CD4-positive, CD25-positive, alpha-beta regulatory T cell (primary cell): Measurements from ENCODE around the gene UBE2E1. TPM values are rescaled to one million over a fixed set of nuclear protein-coding genes. Genes with fewer than 3 reads are reported as not detected.

Experiments used
- ATAC-seq, 2 donors: fragments of 150-1000 bp; cut with Tn5 transposase; one replicate each; pipeline ENCODE4 v1.10.0; 2021; ENCODE audit warnings: low read depth in 2 of 2, moderate number of reproducible peaks in 2 of 2, moderate library complexity in 1 of 2
- DNase-seq, 3 donors: peaks; one replicate each; pipeline versions ENCODE4 v3.0.0 to v3.0.0-alpha.2; 2012 to 2022; ENCODE audit warnings: mixed read lengths in 1 of 3
- H3K27ac ChIP-seq: one replicate; pipeline ENCODE4 v1.7.0; 2013; ENCODE audit warnings: mild to moderate bottlenecking, low read length; ENCODE audit not compliant: insufficient read depth, poor library complexity, severe bottlenecking
- H3K27me3 ChIP-seq: one replicate; pipeline ENCODE4 v1.7.0; 2013; ENCODE audit warnings: low read length; ENCODE audit not compliant: control insufficient read depth, insufficient read depth
- H3K36me3 ChIP-seq: one replicate; pipeline ENCODE4 v1.7.0; 2013; ENCODE audit warnings: mild to moderate bottlenecking, low read length, moderate library complexity; ENCODE audit not compliant: control insufficient read depth, insufficient read depth
- H3K4me1 ChIP-seq: 2 replicates; pipeline ENCODE4 v1.7.0; 2013; ENCODE audit warnings: mild to moderate bottlenecking, low read length; ENCODE audit not compliant: insufficient read depth, control insufficient read depth, poor library complexity, severe bottlenecking
- H3K4me3 ChIP-seq: one replicate; pipeline ENCODE4 v1.7.0; 2013; ENCODE audit warnings: low read depth, mild to moderate bottlenecking, low read length, moderate library complexity
- H3K9me3 ChIP-seq, 2 experiments: 1 replicate in 1 of 2; 2 replicates in 1 of 2; pipeline ENCODE4 v1.7.0; 2013; ENCODE audit warnings: low read length in 2 of 2, mild to moderate bottlenecking in 1 of 2, moderate library complexity in 1 of 2; ENCODE audit not compliant: control insufficient read depth in 2 of 2
- H3K27ac Mint-ChIP-seq, 3 donors: one replicate each; pipeline ENCODE4 v1.8.0; 2020 to 2022; ENCODE audit warnings: mild to moderate bottlenecking in 3 of 3, mixed read lengths in 3 of 3, moderate library complexity in 2 of 3
- H3K27me3 Mint-ChIP-seq: one replicate; pipeline ENCODE4 v1.8.0; 2022; ENCODE audit warnings: mild to moderate bottlenecking, mixed read lengths
- H3K36me3 Mint-ChIP-seq: one replicate; pipeline ENCODE4 v1.8.0; 2020; ENCODE audit warnings: mixed read lengths
- H3K4me1 Mint-ChIP-seq, 4 donors: one replicate each; pipeline ENCODE4 v1.8.0; 2020 to 2022; ENCODE audit warnings: mixed read lengths in 4 of 4, mild to moderate bottlenecking in 1 of 4
- H3K4me3 Mint-ChIP-seq, 4 donors: one replicate each; pipeline ENCODE4 v1.8.0; 2020 to 2022; ENCODE audit warnings: mild to moderate bottlenecking in 4 of 4, mixed read lengths in 4 of 4, moderate library complexity in 3 of 4
- H3K9me3 Mint-ChIP-seq, 7 donors: one replicate each; pipeline ENCODE4 v1.8.0; 2020 to 2022; ENCODE audit warnings: mixed read lengths in 7 of 7, mild to moderate bottlenecking in 3 of 7, moderate library complexity in 2 of 7
- polyA plus RNA-seq, 4 donors: library from polyadenylated mRNA; unstranded; fragments of 300-500 nt; fragmentation: Illumina TruSeq; gene quantifications; one replicate each; pipeline ENCODE4 v1.2.3, GENCODE V29; 2021
- total RNA-seq: library from RNA; stranded (reverse); gene quantifications from one replicate; pipeline ENCODE4 v1.2.3, GENCODE V29; 2022

The UBE2E1 gene
- total and polyA plus RNA-seq, 5 donors from 2014 or later: 6.2 to 65.3 (median 12.8) TPM

DNA sequence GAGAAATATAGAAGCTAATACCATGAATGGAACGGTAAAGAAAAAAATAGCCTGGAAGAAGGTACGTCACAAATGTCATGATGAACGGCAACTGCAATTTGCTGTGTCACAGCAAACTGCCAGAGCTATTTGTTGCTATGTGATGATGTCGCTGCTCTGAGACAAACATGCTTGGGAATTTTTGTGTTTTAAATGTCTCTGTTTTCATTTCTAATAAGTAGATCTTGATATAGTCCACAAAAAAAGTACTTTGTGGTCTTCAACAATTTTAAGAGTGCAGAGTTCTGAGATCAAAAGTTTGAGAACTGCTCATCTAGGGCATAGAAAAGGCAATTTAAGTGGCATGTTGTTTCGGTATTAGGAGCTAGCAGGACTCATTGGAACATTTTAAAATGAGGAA lies 135.0 kb downstream of the UBE2E1 start:
- no peaks in the 10 kb centered on the region for H3K36me3 Mint-ChIP-seq
- no peak for ATAC-seq
- peaks cover 42% of the 10 kb centered on the region for H3K27me3 Mint-ChIP-seq

More for the DNA sequence above, 135.0 kb downstream of the UBE2E1 start:
- Histone ChIP-seq H3K9me3 (no peaks in the 10 kb centered on the region), H3K27ac (no peak overlapping the region), H3K36me3 (no peaks in the 10 kb centered on the region), H3K4me3 (no peak overlapping the region), H3K27me3 (no peaks in the 10 kb centered on the region), H3K4me1 (peaks cover 2% of the 10 kb centered on the region)
- Mint-ChIP-seq H3K9me3 (no peaks in the 10 kb centered on the region), H3K4me1 (peaks cover 5 to 12% (median 11%) of the 10 kb centered on the region in 4 donors), H3K27ac (no peak overlapping the region), H3K4me3 (no peak overlapping the region)
- no peak for DNase-seq

Other genes starting within 250 kb of the UBE2E1 start
- gene NKIRAS1, start 111.0 kb downstream of the UBE2E1 start, total RNA-seq: 2.1 TPM
- gene NKIRAS1, start 111.0 kb downstream of the UBE2E1 start, polyA plus RNA-seq: 1 to 10 TPM; 3.6 to 5.8 (median 4.1) TPM
- gene RPL15, start 111.2 kb downstream of the UBE2E1 start, total RNA-seq: 1,532 TPM
- 1,000 to 10,000 TPM; 3,663 to 5,496 (median 4,603) TPM for gene RPL15, start 111.2 kb downstream of the UBE2E1 start, polyA plus RNA-seq
- gene NR1D2, start 139.3 kb downstream of the UBE2E1 start, total RNA-seq: 113 TPM
- 10 to 100 TPM; 35.9 to 47.5 (median 43.9) TPM for gene NR1D2, start 139.3 kb downstream of the UBE2E1 start, polyA plus RNA-seq